ENCODE results near the gene TRO. TPM values are rescaled to one million over a fixed set of nuclear protein-coding genes. Genes with fewer than 3 reads are reported as not detected.

The TRO gene
- total and polyA plus RNA-seq, 2 donors (not counting 3 experiments of a cell fraction or from before 2014, with no cell fraction given) = 21.9 to 34.7 TPM

DNA sequence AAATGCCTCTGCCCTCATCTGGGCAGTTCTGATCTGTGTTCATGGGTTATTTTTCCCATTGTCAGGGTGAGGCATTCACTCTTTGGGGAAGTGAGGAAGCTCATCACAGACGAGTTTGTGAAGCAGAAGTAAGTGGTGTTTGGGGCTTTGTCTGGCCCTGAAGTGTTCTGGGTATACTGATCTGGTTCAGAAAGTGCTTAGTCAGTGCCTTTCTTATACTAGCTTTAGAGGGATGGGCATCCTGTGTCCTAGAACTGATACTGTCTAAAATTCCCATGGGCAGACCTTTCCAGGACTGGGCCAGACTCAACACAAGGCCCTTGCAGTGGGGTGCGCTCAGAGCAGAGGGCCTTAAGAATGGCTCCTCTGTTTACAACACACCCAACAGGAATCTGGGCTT, 6.4 kb downstream of the TRO start:
- dilution Hi-C loops (cut with MboI; ENCODE audit: extremely low pct_ligation_motif_present, low sequenced_read_pairs) (no loop called here), intact Hi-C loops (cut with micrococcal nuclease) (no loop called here)
- H3K36me3 ChIP-seq (ENCODE audit: control insufficient read depth in 2 of 2, extremely low read depth in 1 of 2, insufficient read depth in 2 of 2, low read length in 2 of 2) = peaks cover 0 to 10% of the 10 kb centered on the region in 2 experiments
- no peaks in the 10 kb centered on the region for H3K27me3 ChIP-seq (ENCODE audit: control insufficient read depth in 2 of 2, insufficient read depth in 2 of 2, low read length in 2 of 2)
- no peak overlapping the region for H2AFZ ChIP-seq (ENCODE audit: low read depth, low read length)
- FAIRE-seq (no peak), DNase-seq (ENCODE audit: low read depth, low spot score) (no peak)
- ChIA-PET CTCF (no interaction called here), POLR2A (no interaction called here)
- H3K4me3 ChIP-seq (replicated peaks in 1 of 3; ENCODE audit: insufficient read depth in 1 of 3, low read depth in 1 of 3, low read length in 3 of 3) = no peak overlapping the region
- no peak overlapping the region for H3K27ac ChIP-seq (ENCODE audit: insufficient read depth, low read depth, low read length)
- H3K9me3 ChIP-seq (replicated peaks; ENCODE audit: control insufficient read depth, insufficient read depth, low read length) = no peaks in the 10 kb centered on the region
- no peaks in the 10 kb centered on the region for H4K20me1 ChIP-seq (replicated peaks; ENCODE audit: control insufficient read depth, extremely low read depth, insufficient read depth, low read length)
- no peaks in the 10 kb centered on the region for H3K9me1 ChIP-seq (replicated peaks; ENCODE audit: control insufficient read depth, extremely low read depth, insufficient read depth, low read length)
- no peaks in the 10 kb centered on the region for H3K79me2 ChIP-seq (ENCODE audit: control insufficient read depth, insufficient read depth, low read length)
- H3K9ac ChIP-seq (replicated peaks; ENCODE audit: extremely low read depth, insufficient read depth, low read length) = no peak overlapping the region
- H3K4me1 ChIP-seq (ENCODE audit: control insufficient read depth, extremely low read depth, insufficient read depth, low read length) = no peaks in the 10 kb centered on the region
- H3K4me2 ChIP-seq (ENCODE audit: insufficient read depth, low read length) = no peak overlapping the region
- no TSS peak for BruUV-seq (replicated peaks)
- no peak for TF ChIP-seq GATA2 (IDR thresholded peaks at IDR 0.05; ENCODE audit: insufficient read depth, insufficient read length, low read depth, low read length)
- no peak for TF ChIP-seq EZH2 (IDR thresholded peaks at IDR 0.05; ENCODE audit: borderline replicate concordance, low read depth, low read length, severe bottlenecking)
- TF ChIP-seq POLR2A (IDR thresholded peaks at IDR 0.05; ENCODE audit: low read depth, low read length) = no peak
- TF ChIP-seq POLR2AphosphoS5 (IDR thresholded peaks at IDR 0.05; ENCODE audit: insufficient read depth, low read depth, low read length) = no peak
- TF ChIP-seq, protein P1, sequence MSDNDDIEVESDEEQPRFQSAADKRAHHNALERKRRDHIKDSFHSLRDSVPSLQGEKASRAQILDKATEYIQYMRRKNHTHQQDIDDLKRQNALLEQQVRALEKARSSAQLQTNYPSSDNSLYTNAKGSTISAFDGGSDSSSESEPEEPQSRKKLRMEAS (IDR thresholded peaks at IDR 0.05; ENCODE audit: insufficient read depth, insufficient read length) = no peak
- no peak for TF ChIP-seq MYC (IDR thresholded peaks at IDR 0.05; ENCODE audit: low read depth, low read length)
- TF ChIP-seq, protein P2, sequence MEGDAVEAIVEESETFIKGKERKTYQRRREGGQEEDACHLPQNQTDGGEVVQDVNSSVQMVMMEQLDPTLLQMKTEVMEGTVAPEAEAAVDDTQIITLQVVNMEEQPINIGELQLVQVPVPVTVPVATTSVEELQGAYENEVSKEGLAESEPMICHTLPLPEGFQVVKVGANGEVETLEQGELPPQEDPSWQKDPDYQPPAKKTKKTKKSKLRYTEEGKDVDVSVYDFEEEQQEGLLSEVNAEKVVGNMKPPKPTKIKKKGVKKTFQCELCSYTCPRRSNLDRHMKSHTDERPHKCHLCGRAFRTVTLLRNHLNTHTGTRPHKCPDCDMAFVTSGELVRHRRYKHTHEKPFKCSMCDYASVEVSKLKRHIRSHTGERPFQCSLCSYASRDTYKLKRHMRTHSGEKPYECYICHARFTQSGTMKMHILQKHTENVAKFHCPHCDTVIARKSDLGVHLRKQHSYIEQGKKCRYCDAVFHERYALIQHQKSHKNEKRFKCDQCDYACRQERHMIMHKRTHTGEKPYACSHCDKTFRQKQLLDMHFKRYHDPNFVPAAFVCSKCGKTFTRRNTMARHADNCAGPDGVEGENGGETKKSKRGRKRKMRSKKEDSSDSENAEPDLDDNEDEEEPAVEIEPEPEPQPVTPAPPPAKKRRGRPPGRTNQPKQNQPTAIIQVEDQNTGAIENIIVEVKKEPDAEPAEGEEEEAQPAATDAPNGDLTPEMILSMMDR (IDR thresholded peaks at IDR 0.05; ENCODE audit: extremely low read depth in 1 of 2, insufficient read depth in 1 of 2, low read depth in 1 of 2, low read length in 2 of 2) = no peak
